G401.6 (cell line): ENCODE measurements around the gene CPEB4.

Experiments
- FAIRE-seq: peaks from 2 replicates; lab custom pipeline; 2012; peaks lifted over from hg19 to GRCh38; lab: Jason Lieb, UNC

The CPEB4 gene

GRCh38 chr5:173950829-173951228 lies 62.7 kb downstream of the CPEB4 start:
- FAIRE-seq, result no peak

- FAIRE-seq, result no peak
These were observed 65.5 kb downstream of the CPEB4 start for GRCh38 chr5:173953528-173954090.

- FAIRE-seq, result no peak
These were observed 66.7 kb downstream of the CPEB4 start for GRCh38 chr5:173954671-173955521.

- no peak for FAIRE-seq
These were observed 72.8 kb downstream of the CPEB4 start for GRCh38 chr5:173960986-173961385.

- FAIRE-seq, result no peak
These were observed 73.3 kb downstream of the CPEB4 start for GRCh38 chr5:173961418-173961817.

GRCh38 chr5:173962436-173962972 lies 74.4 kb downstream of the CPEB4 start:
- no peak for FAIRE-seq

GRCh38 chr5:173963182-173963838 lies 75.2 kb downstream of the CPEB4 start:
- no peak for FAIRE-seq

- no peak for FAIRE-seq
These were observed 75.8 kb downstream of the CPEB4 start for GRCh38 chr5:173963867-173964441.

- no peak for FAIRE-seq
These were observed 76.4 kb downstream of the CPEB4 start for GRCh38 chr5:173964506-173964905.

- FAIRE-seq, result no peak
These were observed 79.1 kb downstream of the CPEB4 start for GRCh38 chr5:173967241-173967640.

GRCh38 chr5:173968154-173968797 lies 80.1 kb downstream of the CPEB4 start:
- FAIRE-seq, result no peak

GRCh38 chr5:173969167-173970049 lies 81.3 kb downstream of the CPEB4 start:
- FAIRE-seq, result no peak

GRCh38 chr5:173970878-173971650 lies 82.9 kb downstream of the CPEB4 start:
- FAIRE-seq, result no peak

GRCh38 chr5:173971681-173972345 lies 83.7 kb downstream of the CPEB4 start:
- FAIRE-seq, result no peak

- no peak for FAIRE-seq
These were observed 84.4 kb downstream of the CPEB4 start for GRCh38 chr5:173972607-173972924.

- FAIRE-seq, result no peak
These were observed 84.9 kb downstream of the CPEB4 start for GRCh38 chr5:173972925-173973615.

GRCh38 chr5:173973616-173973969 lies 85.4 kb downstream of the CPEB4 start:
- FAIRE-seq, result no peak

GRCh38 chr5:173974688-173975239 lies 86.6 kb downstream of the CPEB4 start:
- FAIRE-seq, result no peak

- FAIRE-seq, result no peak
These were observed 93.1 kb downstream of the CPEB4 start for GRCh38 chr5:173981185-173981761.
